GM12878 (cell line): ENCODE results near the gene PSMD1. TPM values are rescaled to one million over a fixed set of nuclear protein-coding genes. Genes with fewer than 3 reads are reported as not detected.

Source experiments
- ATAC-seq: fragments of 200-7000 bp; cut with Tn5 transposase; 3 replicates; pipeline ENCODE4 v1.9.1; 2020; ENCODE audit warnings: mild to moderate bottlenecking, moderate library complexity
- BruUV-seq: library from RNA; stranded (reverse); fragments of 400-500 nt; replicated peaks from 2 replicates; lab custom pipeline; 2021; lab: Mats Ljungman, UMichigan
- CTCF ChIA-PET: fragments of 300-600 bp; sonication (Branson Sonifier 250); formaldehyde crosslinking; extraction: SDS; loops from one replicate; lab custom pipeline; 2021; ENCODE audit warnings: inconsistent platforms; lab: Yijun Ruan, JAX
- POLR2A ChIA-PET: fragments of 350-600 bp; formaldehyde crosslinking; extraction: SDS; loops from one replicate; lab custom pipeline; 2021; ENCODE audit warnings: inconsistent platforms; lab: Charles Lee
- RAD21 ChIA-PET: fragments of 300-600 bp; sonication (Branson Sonifier 250); formaldehyde crosslinking; loops from one replicate; lab custom pipeline; 2023; ENCODE audit warnings: antibody characterized with exemption; ENCODE audit not compliant: unreplicated experiment; lab: Charles Lee
- SMC1A ChIA-PET: fragments of 300-600 bp; sonication (Branson Sonifier 250); formaldehyde crosslinking; loops from one replicate; lab custom pipeline; 2023; ENCODE audit not compliant: unreplicated experiment, uncharacterized antibody; lab: Charles Lee
- DNase-seq: peaks from one replicate; pipeline ENCODE4 v3.0.0-alpha.2; 2011; ENCODE audit warnings: low read depth, low spot score
- FAIRE-seq: peaks from 3 replicates; lab custom pipeline; 2011; peaks lifted over from hg19 to GRCh38; lab: Jason Lieb, UNC
- H2AFZ ChIP-seq: 2 replicates; pipeline ENCODE4 v1.6.0; 2011; ENCODE audit warnings: low read depth, low read length, control low read depth; ENCODE audit not compliant: control insufficient read depth
- H3K27ac ChIP-seq: 2 replicates; pipeline ENCODE4 v1.5.1; 2011; ENCODE audit warnings: control low read depth; ENCODE audit not compliant: control insufficient read depth, insufficient read depth
- H3K27me3 ChIP-seq, 2 experiments: replicated peaks in 1 of 2; 2 replicates each; pipeline versions ENCODE4 v1.6.0 to v1.6.1; 2011; ENCODE audit warnings: low read length in 1 of 2; ENCODE audit not compliant: control insufficient read depth in 2 of 2, insufficient read depth in 2 of 2
- H3K36me3 ChIP-seq, 2 experiments: 2 replicates each; pipeline ENCODE4 v1.5.1; 2011; ENCODE audit warnings: low read length in 1 of 2; ENCODE audit not compliant: control insufficient read depth in 2 of 2, insufficient read depth in 2 of 2
- H3K4me1 ChIP-seq: 2 replicates; pipeline ENCODE4 v1.6.1; 2011; ENCODE audit warnings: mild to moderate bottlenecking, low read length, moderate library complexity, mixed read lengths; ENCODE audit not compliant: control insufficient read depth, insufficient read depth
- H3K4me2 ChIP-seq: 2 replicates; pipeline ENCODE4 v1.6.0; 2011; ENCODE audit warnings: control low read depth; ENCODE audit not compliant: control insufficient read depth, insufficient read depth
- H3K4me3 ChIP-seq: fragments of 200-600 bp; sonication (generic); 2 replicates; pipeline ENCODE4 v1.5.1; 2016
- H3K79me2 ChIP-seq: 2 replicates; pipeline ENCODE4 v1.6.0; 2011; ENCODE audit warnings: low read length; ENCODE audit not compliant: control insufficient read depth, insufficient read depth
- H3K9ac ChIP-seq: 2 replicates; pipeline ENCODE4 v1.8.0; 2011; ENCODE audit warnings: low read length, control low read depth, mixed read lengths; ENCODE audit not compliant: control insufficient read depth, insufficient read depth
- H3K9me3 ChIP-seq: replicated peaks from 3 replicates; pipeline ENCODE4 v1.5.1; 2011; ENCODE audit warnings: mild to moderate bottlenecking, low read length; ENCODE audit not compliant: control insufficient read depth, insufficient read depth
- H4K20me1 ChIP-seq: 2 replicates; pipeline ENCODE4 v1.6.0; 2011; ENCODE audit not compliant: control insufficient read depth, insufficient read depth
- CBFB ChIP-seq: IDR thresholded peaks from 2 replicates; pipeline ENCODE4 v1.6.1; 2016; ENCODE audit warnings: antibody characterized with exemption, low read depth
- FOXM1 ChIP-seq: IDR thresholded peaks from 2 replicates; pipeline ENCODE4 v1.6.1; 2012; ENCODE audit warnings: low read depth, mild to moderate bottlenecking, inconsistent platforms, low read length, moderate library complexity
- NKRF ChIP-seq: fragments of 450-650 bp; conservative IDR thresholded peaks from 2 replicates; pipeline ENCODE4 v1.6.1; 2017; ENCODE audit warnings: mild to moderate bottlenecking, moderate library complexity
- SMARCA5 ChIP-seq: fragments of 450-650 bp; IDR thresholded peaks from 2 replicates; pipeline ENCODE4 v1.6.1; 2017; ENCODE audit warnings: mild to moderate bottlenecking
- ZBTB33 ChIP-seq: fragments of 450-650 bp; IDR thresholded peaks from 2 replicates; pipeline ENCODE4 v1.6.1; 2017; ENCODE audit warnings: mild to moderate bottlenecking
- WGBS: methylation state at CpG from one replicate; pipeline ENCODE4 v1.1.6; 2016; ENCODE audit warnings: low lambda C conversion rate; ENCODE audit not compliant: insufficient replicate concordance, insufficient coverage; ENCODE audit errors: missing lambda C conversion rate; 5-methylcytosine and 5-hydroxymethylcytosine counted together
- in situ Hi-C: fragments of 300-500 bp; cut with MboI; formaldehyde crosslinking; loops from 9 replicates; pipeline ENCODE4 v1.14.3; 2018; ENCODE audit warnings: mixed read lengths
- intact Hi-C: fragments of 100-400 bp; cut with micrococcal nuclease; formaldehyde crosslinking; loops from one replicate; pipeline ENCODE4 v1.14.2; 2022; ENCODE audit not compliant: unreplicated experiment
- polyA plus RNA-seq, 11 experiments: library from polyadenylated mRNA; depleted of rRNA in 4 of 11; unstranded in 6 of 11; stranded (reverse) in 5 of 11; fragments of >200 nt; fragmentation: Nextera tagmentation in 4 of 11; fragmentation: Illumina TruSeq in 1 of 11; extraction: Ambion mirVana in 4 of 11; extraction: Trizol in 1 of 11; gene quantifications; 1 replicate in 1 of 11; 2 replicates in 10 of 11; pipeline versions ENCODE4 v1.2.1 to v1.2.3, GENCODE V29; 2011 to 2016; ENCODE audit warnings: inconsistent platforms in 2 of 11, missing spikeins in 2 of 11, low read depth in 1 of 11
- total RNA-seq, 4 experiments: library from RNA; depleted of rRNA in 3 of 4; stranded (reverse); fragments of >200 nt in 3 of 4; fragmentation: Illumina TruSeq in 1 of 4; extraction: Trizol in 1 of 4; gene quantifications; 2 replicates each; pipeline versions ENCODE4 v1.2.1 to v1.2.3, GENCODE V29; 2013 to 2021

Gene PSMD1
- total and polyA plus RNA-seq, 10 of the 15 experiments (the other 5 are each of a cell fraction or from before 2014, with no cell fraction given) = 87.4 to 220 (median 139) TPM

- POLR2A ChIA-PET = no interaction called here
- TF ChIP-seq SMARCA5 = no peak
- TF ChIP-seq FOXM1 = no peak
- TF ChIP-seq NKRF = no peak
- TF ChIP-seq CBFB = no peak
- no peak for TF ChIP-seq ZBTB33
- no peaks in the 10 kb centered on the region for H3K79me2 ChIP-seq
- H3K27me3 ChIP-seq = peaks cover 12 to 14% of the 10 kb centered on the region in 2 experiments
- ATAC-seq (no peak), DNase-seq (no peak), FAIRE-seq (no peak)
- WGBS = 72% methylated on average over 6 of the region's 6 CpGs
- H3K4me3 ChIP-seq = no peak overlapping the region
- RAD21 ChIA-PET = interaction anchor here (1.0 kb wide), 1 partner anchor 53 kb away, joined by 3 read pairs; no protein-coding TSS in a partner anchor
- no TSS peak for BruUV-seq
- in situ Hi-C loops (no loop called here), intact Hi-C loops (no loop called here)
- H3K36me3 ChIP-seq = no peaks in the 10 kb centered on the region
- H3K9ac ChIP-seq = no peak overlapping the region
- no peak overlapping the region for H3K4me2 ChIP-seq
- SMC1A ChIA-PET = no interaction called here
- H2AFZ ChIP-seq = no peak overlapping the region
- no peaks in the 10 kb centered on the region for H4K20me1 ChIP-seq
- CTCF ChIA-PET = interaction anchor here (2.2 kb wide), 1 partner anchor 14 kb away, joined by 12 read pairs; no protein-coding TSS in a partner anchor
- peaks cover 2% of the 10 kb centered on the region; the same call in 1 of the 2 replicates for H3K4me1 ChIP-seq
- no peaks in the 10 kb centered on the region for H3K9me3 ChIP-seq
- no peak overlapping the region for H3K27ac ChIP-seq
Measured at GRCh38 chr2:231039294-231039664, 17.4 kb upstream of the PSMD1 start.
